Measurements from ENCODE around the gene CD300C.

Gene CD300C

GRCh38 chr17:74541176-74542111 is 4.5 kb downstream of the CD300C start:
- H2BK5ac ChIP-seq (ENCODE audit: low read depth, low read length, poor library complexity, severe bottlenecking): no peak overlapping the region
- H4K8ac ChIP-seq (ENCODE audit: low read length): no peak overlapping the region
- no peak overlapping the region for H3K4me2 ChIP-seq (ENCODE audit: low read length, poor library complexity, severe bottlenecking)
- no peak overlapping the region for H3K9ac ChIP-seq (ENCODE audit: low read length)
- H3K36me3 ChIP-seq (ENCODE audit: control insufficient read depth in 1 of 2, insufficient read depth in 2 of 2, low read depth in 1 of 2, low read length in 2 of 2): no peaks in the 10 kb centered on the region
- no peak for DNase-seq
- H3K4me3 ChIP-seq (ENCODE audit: insufficient read depth in 1 of 2, low read depth in 1 of 2, low read length in 2 of 2): no peak overlapping the region
- no peak overlapping the region for H3K14ac ChIP-seq (ENCODE audit: low read length in 2 of 2)
- H3K79me1 ChIP-seq (replicated peaks; ENCODE audit: low read length, poor library complexity, severe bottlenecking): no peaks in the 10 kb centered on the region
- no peak overlapping the region for H2AFZ ChIP-seq (ENCODE audit: low read depth, low read length)
- no peak overlapping the region for H2BK15ac ChIP-seq (ENCODE audit: low read depth, poor library complexity, severe bottlenecking)
- no peak overlapping the region for H2BK12ac ChIP-seq (ENCODE audit: low read length in 2 of 2)
- no peak overlapping the region for H2BK120ac ChIP-seq (ENCODE audit: low read depth, low read length)
- H3K4ac ChIP-seq (ENCODE audit: low read depth in 1 of 2, low read length in 2 of 2): no peak overlapping the region
- H3K27ac ChIP-seq (ENCODE audit: low read length, poor library complexity, severe bottlenecking): no peak overlapping the region
- no peaks in the 10 kb centered on the region for H3K9me3 ChIP-seq (ENCODE audit: control insufficient read depth, low read length)
- H3K4me1 ChIP-seq (ENCODE audit: control insufficient read depth, insufficient read depth, low read depth, low read length): peaks cover 2% of the 10 kb centered on the region
- peaks cover 9 to 66% of the 10 kb centered on the region in 2 experiments for H3K27me3 ChIP-seq (ENCODE audit: control insufficient read depth in 1 of 2, insufficient read depth in 1 of 2, low read length in 2 of 2)
- H3K23ac ChIP-seq (ENCODE audit: low read length in 2 of 2): no peak overlapping the region
- no peak overlapping the region for H4K91ac ChIP-seq (ENCODE audit: low read length)
- no peak overlapping the region for H3K18ac ChIP-seq (ENCODE audit: low read depth in 1 of 2, low read length in 2 of 2)
- H2AK5ac ChIP-seq (ENCODE audit: low read length, severe bottlenecking): no peak overlapping the region
- 84% methylated on average over 22 of the region's 23 CpGs for WGBS

GRCh38 chr17:74539281-74539820 is 6.6 kb downstream of the CD300C start:
- Histone ChIP-seq H3K18ac (ENCODE audit: low read depth in 1 of 2, low read length in 2 of 2) (no peak overlapping the region), H2AK5ac (ENCODE audit: low read length, severe bottlenecking) (no peak overlapping the region), H2AFZ (ENCODE audit: low read depth, low read length) (no peak overlapping the region), H2BK12ac (ENCODE audit: low read length in 2 of 2) (no peak overlapping the region), H4K91ac (ENCODE audit: low read length) (no peak overlapping the region), H4K8ac (ENCODE audit: low read length) (no peak overlapping the region), H2BK120ac (ENCODE audit: low read depth, low read length) (no peak overlapping the region), H3K36me3 (ENCODE audit: control insufficient read depth in 1 of 2, insufficient read depth in 2 of 2, low read depth in 1 of 2, low read length in 2 of 2) (no peaks in the 10 kb centered on the region), H3K9me3 (ENCODE audit: control insufficient read depth, low read length) (no peaks in the 10 kb centered on the region), H3K4me2 (ENCODE audit: low read length, poor library complexity, severe bottlenecking) (no peak overlapping the region), H3K27ac (ENCODE audit: low read length, poor library complexity, severe bottlenecking) (no peak overlapping the region), H3K4me1 (ENCODE audit: control insufficient read depth, insufficient read depth, low read depth, low read length) (no peaks in the 10 kb centered on the region), H3K14ac (ENCODE audit: low read length in 2 of 2) (no peak overlapping the region), H3K79me1 (replicated peaks; ENCODE audit: low read length, poor library complexity, severe bottlenecking) (no peaks in the 10 kb centered on the region), H2BK5ac (ENCODE audit: low read depth, low read length, poor library complexity, severe bottlenecking) (no peak overlapping the region), H3K4ac (ENCODE audit: low read depth in 1 of 2, low read length in 2 of 2) (no peak overlapping the region), H3K9ac (ENCODE audit: low read length) (no peak overlapping the region), H3K23ac (ENCODE audit: low read length in 2 of 2) (no peak overlapping the region), H3K27me3 (ENCODE audit: control insufficient read depth in 1 of 2, insufficient read depth in 1 of 2, low read length in 2 of 2) (peaks cover 9 to 73% of the 10 kb centered on the region in 2 experiments), H3K4me3 (ENCODE audit: insufficient read depth in 1 of 2, low read depth in 1 of 2, low read length in 2 of 2) (no peak overlapping the region), H2BK15ac (ENCODE audit: low read depth, poor library complexity, severe bottlenecking) (no peak overlapping the region)
- 68% methylated on average over 9 of the region's 10 CpGs for WGBS
- DNase-seq: no peak

- Histone ChIP-seq H3K14ac (ENCODE audit: low read length in 2 of 2) (no peak overlapping the region), H2AFZ (ENCODE audit: low read depth, low read length) (no peak overlapping the region), H3K4ac (ENCODE audit: low read depth in 1 of 2, low read length in 2 of 2) (no peak overlapping the region), H3K9me3 (ENCODE audit: control insufficient read depth, low read length) (no peaks in the 10 kb centered on the region), H3K4me1 (ENCODE audit: control insufficient read depth, insufficient read depth, low read depth, low read length) (no peaks in the 10 kb centered on the region), H3K9ac (ENCODE audit: low read length) (no peak overlapping the region), H3K18ac (ENCODE audit: low read depth in 1 of 2, low read length in 2 of 2) (no peak overlapping the region), H4K8ac (ENCODE audit: low read length) (no peak overlapping the region), H3K79me1 (replicated peaks; ENCODE audit: low read length, poor library complexity, severe bottlenecking) (no peaks in the 10 kb centered on the region), H3K27ac (ENCODE audit: low read length, poor library complexity, severe bottlenecking) (no peak overlapping the region), H3K27me3 (ENCODE audit: control insufficient read depth in 1 of 2, insufficient read depth in 1 of 2, low read length in 2 of 2) (peaks cover 9 to 68% of the 10 kb centered on the region in 2 experiments), H3K36me3 (ENCODE audit: control insufficient read depth in 1 of 2, insufficient read depth in 2 of 2, low read depth in 1 of 2, low read length in 2 of 2) (no peaks in the 10 kb centered on the region), H3K4me2 (ENCODE audit: low read length, poor library complexity, severe bottlenecking) (no peak overlapping the region), H3K4me3 (ENCODE audit: insufficient read depth in 1 of 2, low read depth in 1 of 2, low read length in 2 of 2) (no peak overlapping the region), H3K23ac (ENCODE audit: low read length in 2 of 2) (no peak overlapping the region), H2BK12ac (ENCODE audit: low read length in 2 of 2) (no peak overlapping the region), H2AK5ac (ENCODE audit: low read length, severe bottlenecking) (no peak overlapping the region), H2BK15ac (ENCODE audit: low read depth, poor library complexity, severe bottlenecking) (no peak overlapping the region), H4K91ac (ENCODE audit: low read length) (no peak overlapping the region), H2BK120ac (ENCODE audit: low read depth, low read length) (no peak overlapping the region), H2BK5ac (ENCODE audit: low read depth, low read length, poor library complexity, severe bottlenecking) (no peak overlapping the region)
- DNase-seq: no peak
- 68% methylated on average over 3 of the region's 3 CpGs for WGBS
Observed at GRCh38 chr17:74536890-74537289, 9.0 kb downstream of the CD300C start.

GRCh38 chr17:74532115-74532514 is 13.8 kb downstream of the CD300C start:
- Histone ChIP-seq H3K4me2 (ENCODE audit: low read length, poor library complexity, severe bottlenecking) (no peak overlapping the region), H2BK120ac (ENCODE audit: low read depth, low read length) (no peak overlapping the region), H3K4me3 (ENCODE audit: insufficient read depth in 1 of 2, low read depth in 1 of 2, low read length in 2 of 2) (no peak overlapping the region), H4K91ac (ENCODE audit: low read length) (no peak overlapping the region), H3K27ac (ENCODE audit: low read length, poor library complexity, severe bottlenecking) (no peak overlapping the region), H3K9me3 (ENCODE audit: control insufficient read depth, low read length) (peaks cover 4% of the 10 kb centered on the region), H3K4me1 (ENCODE audit: control insufficient read depth, insufficient read depth, low read depth, low read length) (no peaks in the 10 kb centered on the region), H3K23ac (ENCODE audit: low read length in 2 of 2) (no peak overlapping the region), H2BK12ac (ENCODE audit: low read length in 2 of 2) (no peak overlapping the region), H3K27me3 (ENCODE audit: control insufficient read depth in 1 of 2, insufficient read depth in 1 of 2, low read length in 2 of 2) (peaks cover 0 to 45% of the 10 kb centered on the region in 2 experiments), H3K79me1 (replicated peaks; ENCODE audit: low read length, poor library complexity, severe bottlenecking) (no peaks in the 10 kb centered on the region), H3K18ac (ENCODE audit: low read depth in 1 of 2, low read length in 2 of 2) (no peak overlapping the region), H2AFZ (ENCODE audit: low read depth, low read length) (no peak overlapping the region), H3K9ac (ENCODE audit: low read length) (no peak overlapping the region), H3K14ac (ENCODE audit: low read length in 2 of 2) (no peak overlapping the region), H4K8ac (ENCODE audit: low read length) (no peak overlapping the region), H2BK5ac (ENCODE audit: low read depth, low read length, poor library complexity, severe bottlenecking) (no peak overlapping the region), H2BK15ac (ENCODE audit: low read depth, poor library complexity, severe bottlenecking) (no peak overlapping the region), H3K36me3 (ENCODE audit: control insufficient read depth in 1 of 2, insufficient read depth in 2 of 2, low read depth in 1 of 2, low read length in 2 of 2) (no peaks in the 10 kb centered on the region), H2AK5ac (ENCODE audit: low read length, severe bottlenecking) (no peak overlapping the region), H3K4ac (ENCODE audit: low read depth in 1 of 2, low read length in 2 of 2) (no peak overlapping the region)
- 70% methylated on average over 8 of the region's 10 CpGs for WGBS
- no peak for DNase-seq
